Measurements from ENCODE around the gene RASSF4.

The RASSF4 gene

DNA sequence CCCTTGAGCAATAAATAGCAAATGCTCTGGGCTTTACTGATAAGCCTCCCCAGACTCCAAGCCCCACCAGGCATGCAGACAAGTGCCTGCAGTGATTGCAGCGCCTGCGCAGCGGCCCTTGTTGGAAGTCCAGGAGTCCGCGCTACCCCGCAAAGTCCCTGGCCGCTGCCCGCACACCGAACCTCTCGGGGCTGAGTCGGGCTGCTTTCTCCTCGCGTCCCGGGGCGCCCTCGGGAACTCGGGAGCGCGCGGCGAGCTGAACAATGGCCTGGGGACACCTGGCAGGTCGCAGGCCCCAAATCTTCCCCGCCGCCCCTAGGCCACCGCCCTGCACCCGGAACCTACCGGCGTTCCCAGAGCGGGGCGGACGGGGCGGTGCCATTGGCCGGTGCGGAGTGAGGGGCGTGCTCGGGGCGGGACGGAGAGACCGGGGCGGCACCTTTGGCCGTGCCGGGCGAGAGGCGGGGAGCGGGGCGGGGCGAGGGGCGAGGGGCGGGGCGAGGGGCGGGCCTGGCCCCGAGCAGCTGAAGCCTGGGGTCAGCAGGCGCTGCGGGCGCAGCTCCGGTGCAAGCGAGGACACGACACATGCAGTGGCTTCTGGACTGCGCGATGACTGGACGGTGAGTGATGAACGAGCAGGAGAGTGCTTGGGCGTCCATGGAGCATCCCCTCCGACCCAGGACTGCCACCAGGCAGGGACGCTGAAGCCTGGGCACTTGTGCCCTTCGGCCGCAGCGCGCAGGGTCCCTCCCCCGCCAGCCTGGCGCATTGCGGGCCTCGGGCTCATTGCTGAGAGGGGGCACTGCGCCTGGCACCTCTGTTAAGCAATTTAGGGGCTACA is at the start of gene RASSF4:
Gene RASSF4 (plus strand): TSS at position 556 of the 841 bp plus-strand sequence. CDS start 10,401 bp downstream, outside the sequence.
- DNase-seq: peak; percentile 93

- no peak for DNase-seq
Measured at GRCh38 chr10:44909910-44910309, 49.7 kb upstream of the RASSF4 start.

DNA sequence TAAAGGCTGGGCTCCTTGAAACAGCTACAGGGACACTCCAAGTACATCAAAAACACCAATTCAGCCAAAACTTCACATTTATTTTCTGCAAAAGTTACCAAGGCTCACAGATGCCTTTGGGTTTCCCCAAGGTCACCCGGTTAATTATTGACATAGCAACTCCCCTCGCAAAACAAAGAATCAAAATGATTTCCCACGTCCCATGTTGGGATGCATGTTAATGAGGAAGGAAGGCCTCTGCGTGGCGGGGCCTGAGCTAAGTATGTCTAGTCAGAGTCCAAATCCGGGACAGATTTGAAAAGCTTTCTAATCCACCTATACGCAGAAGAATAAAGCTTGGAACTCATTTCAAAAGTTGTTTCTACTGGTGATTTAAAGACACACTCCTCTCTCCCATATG is 49.0 kb upstream of the RASSF4 start:
- no peak for DNase-seq

DNA sequence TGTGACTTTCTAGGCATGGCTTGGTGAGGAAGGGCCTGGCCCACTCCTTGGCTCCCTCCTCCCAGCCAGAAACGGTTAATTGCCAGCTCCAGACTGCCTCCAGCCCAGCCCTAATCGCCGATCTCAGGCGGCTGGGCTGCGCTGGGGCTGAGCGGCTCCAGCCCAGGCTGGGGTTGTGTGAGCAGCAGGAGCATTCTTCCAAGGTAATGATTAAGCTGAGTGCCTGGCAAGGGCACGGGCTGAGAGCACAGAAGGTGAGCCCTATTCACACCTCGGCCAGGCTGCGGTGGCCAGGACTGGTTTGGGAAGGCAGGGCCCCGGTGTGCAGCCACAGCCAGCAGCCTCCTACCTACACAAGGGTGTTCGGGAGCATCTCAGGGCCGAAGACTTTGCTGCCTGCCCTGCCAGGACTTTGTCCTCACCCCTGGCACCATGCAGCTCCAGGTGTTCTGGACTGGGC is 48.5 kb upstream of the RASSF4 start, which contains the start of gene TMEM72:
Gene TMEM72 (plus strand): TSS at position 257 of the 460 bp plus-strand sequence. CDS start 176 bp downstream, at position 433.
- peak; percentile 51 for DNase-seq

- DNase-seq: no peak
Measured at GRCh38 chr10:44911951-44912350, 47.7 kb upstream of the RASSF4 start.

GRCh38 chr10:44913350-44914081 is 46.1 kb upstream of the RASSF4 start:
- no peak for DNase-seq

DNA sequence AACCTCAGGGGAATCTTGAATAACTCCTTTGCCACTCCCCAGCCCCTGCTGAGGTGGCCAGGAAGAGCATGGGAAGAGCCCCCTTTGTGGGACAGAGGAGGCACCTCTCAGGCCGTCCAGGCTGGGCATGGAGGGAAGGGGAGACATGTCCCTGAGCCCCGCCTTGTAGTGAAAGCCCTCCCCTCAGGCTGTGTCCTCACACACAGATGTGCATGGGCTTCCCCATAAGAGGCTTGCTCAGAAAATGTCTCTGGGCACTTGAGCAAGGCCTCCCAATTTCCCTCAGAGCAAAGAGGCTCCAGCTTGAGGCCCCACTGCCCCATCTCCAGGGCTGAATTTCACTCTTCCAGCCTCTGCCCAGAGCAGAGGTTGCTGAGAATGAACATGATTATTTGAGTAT is 44.7 kb upstream of the RASSF4 start:
- DNase-seq: no peak

DNA sequence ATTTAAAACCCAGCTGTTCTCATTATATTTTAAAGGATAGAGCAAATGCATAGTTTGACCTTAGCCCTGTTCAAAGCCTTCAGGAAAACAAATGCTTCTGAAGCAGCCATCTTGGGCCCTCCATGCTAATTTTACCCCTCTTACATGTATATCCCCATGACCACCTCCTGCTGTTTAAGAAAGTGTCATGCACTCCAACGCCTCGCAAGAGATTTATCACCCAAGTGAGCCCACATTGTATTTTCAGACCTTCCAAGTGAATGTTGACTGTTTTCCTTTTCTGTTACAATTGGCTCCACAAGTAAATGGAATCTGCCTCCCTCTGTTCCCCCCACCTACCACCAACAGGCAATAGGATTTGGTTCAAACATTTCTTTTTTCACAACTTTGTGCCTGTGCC is 43.2 kb upstream of the RASSF4 start:
- no peak for DNase-seq

DNA sequence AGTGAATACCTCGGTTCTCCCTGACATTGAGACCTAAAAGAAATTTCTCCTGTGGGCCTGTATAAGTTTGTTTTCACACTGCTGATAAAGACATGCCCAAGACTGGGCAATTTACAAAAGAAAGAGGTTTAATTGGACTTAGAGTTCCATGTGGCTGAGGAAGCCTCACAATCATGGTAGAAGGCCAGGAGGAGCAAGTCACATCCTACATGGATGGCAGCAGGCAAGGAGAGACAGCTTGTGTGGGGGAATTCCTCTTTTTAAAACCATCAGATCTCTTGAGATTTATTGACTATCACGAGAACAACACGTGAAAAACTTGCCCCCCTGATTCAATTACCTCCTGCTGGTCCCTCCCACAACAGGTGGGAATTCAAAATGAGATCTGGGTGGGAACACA is 41.8 kb upstream of the RASSF4 start:
- no peak for DNase-seq

DNA sequence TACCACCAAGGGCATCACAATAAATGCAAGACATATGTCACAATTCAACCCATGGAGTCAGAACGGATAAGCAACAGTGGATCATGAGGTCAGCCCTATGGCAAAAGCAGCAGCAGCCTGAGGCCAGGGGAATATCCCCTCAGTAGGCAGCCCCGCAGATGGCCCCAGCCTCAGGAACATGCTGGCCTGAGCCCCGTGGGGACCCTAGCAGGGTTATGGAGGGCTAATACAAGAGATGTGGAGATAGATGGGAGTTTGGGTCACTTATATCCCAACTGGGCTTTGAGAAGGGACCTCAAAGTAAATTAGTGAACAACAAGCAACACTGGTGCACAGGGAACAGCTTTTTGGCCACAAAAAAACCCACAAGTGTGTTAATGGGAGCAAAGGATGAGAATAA is 39.4 kb upstream of the RASSF4 start:
- no peak for DNase-seq

DNA sequence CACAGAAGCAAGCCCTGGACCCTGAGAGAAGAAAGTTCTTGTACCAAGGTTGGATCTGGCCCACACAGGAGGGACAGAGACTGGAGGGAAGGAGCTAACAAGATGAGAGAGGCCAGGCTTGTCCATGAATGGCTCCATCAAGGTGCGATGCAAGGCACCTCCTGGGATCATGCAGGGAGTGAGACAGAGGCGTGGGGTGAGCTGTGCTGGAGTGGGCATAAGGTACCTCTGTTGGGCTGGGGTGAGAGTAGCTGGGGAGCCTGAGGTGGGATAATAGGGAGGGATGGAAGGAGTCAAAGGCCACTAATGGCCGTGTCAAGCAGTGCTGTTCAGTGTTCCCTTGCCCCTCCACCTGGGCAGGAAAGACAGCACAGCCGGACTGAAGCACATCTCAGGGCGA is 38.5 kb upstream of the RASSF4 start:
- no peak for DNase-seq

GRCh38 chr10:44921506-44921905 is 38.1 kb upstream of the RASSF4 start:
- DNase-seq: no peak

DNA sequence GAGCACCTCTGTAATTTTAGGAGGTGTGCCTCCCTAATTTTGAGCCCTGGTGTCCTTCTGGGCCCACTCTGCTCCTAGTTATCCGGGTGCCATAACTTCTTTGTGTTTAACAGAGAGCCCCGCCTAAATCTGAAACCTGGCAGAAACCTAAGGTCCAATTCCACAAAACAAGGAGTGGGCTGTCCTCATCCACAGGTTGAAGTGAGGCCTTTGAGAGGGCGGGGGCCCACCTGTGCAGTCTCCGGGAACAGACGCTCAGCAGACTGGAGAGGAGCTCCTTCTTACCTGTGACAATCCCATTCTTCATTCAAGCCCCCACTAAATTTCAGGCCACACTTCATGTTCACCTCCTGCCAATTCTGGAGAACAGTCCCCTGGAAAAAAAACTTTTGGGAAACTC is 37.6 kb upstream of the RASSF4 start:
- no peak for DNase-seq

DNA sequence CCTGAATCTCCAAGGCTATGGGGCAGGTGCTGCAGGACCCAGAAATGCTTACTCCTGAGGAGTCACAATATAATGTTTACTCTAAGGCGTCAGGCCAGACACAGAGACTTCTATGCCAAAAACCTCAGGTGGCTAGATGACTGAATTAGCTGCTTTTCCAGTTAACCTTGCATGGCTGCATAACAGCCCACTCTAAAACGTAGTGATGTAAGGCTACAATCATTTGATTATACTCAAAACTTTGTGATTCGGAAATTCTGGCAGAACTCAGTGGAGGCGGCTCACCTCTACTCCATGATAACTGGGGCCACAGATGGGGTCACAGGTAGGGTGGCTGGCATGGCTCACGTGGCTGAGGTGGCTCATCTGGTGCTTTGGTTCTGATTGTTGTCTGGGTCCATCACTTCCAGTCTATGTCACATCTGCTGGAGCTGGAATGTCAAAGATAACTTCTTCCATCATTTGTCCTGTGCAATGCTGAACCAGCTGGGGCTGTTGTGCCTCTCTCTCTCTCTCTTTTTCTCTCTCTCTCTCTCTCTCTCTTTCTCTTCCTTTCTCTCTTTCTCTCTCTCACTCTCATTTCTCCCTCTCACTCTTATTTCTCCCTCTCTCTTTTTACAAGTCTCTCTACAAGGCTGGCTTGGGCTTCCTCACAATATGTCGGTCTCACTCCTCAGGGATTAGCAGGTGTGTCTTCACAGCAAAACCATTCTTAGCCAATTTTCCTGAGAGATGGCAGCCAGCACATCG is 36.6 kb upstream of the RASSF4 start:
- DNase-seq: no peak

GRCh38 chr10:44923611-44924010 is 36.0 kb upstream of the RASSF4 start:
- no peak for DNase-seq

DNA sequence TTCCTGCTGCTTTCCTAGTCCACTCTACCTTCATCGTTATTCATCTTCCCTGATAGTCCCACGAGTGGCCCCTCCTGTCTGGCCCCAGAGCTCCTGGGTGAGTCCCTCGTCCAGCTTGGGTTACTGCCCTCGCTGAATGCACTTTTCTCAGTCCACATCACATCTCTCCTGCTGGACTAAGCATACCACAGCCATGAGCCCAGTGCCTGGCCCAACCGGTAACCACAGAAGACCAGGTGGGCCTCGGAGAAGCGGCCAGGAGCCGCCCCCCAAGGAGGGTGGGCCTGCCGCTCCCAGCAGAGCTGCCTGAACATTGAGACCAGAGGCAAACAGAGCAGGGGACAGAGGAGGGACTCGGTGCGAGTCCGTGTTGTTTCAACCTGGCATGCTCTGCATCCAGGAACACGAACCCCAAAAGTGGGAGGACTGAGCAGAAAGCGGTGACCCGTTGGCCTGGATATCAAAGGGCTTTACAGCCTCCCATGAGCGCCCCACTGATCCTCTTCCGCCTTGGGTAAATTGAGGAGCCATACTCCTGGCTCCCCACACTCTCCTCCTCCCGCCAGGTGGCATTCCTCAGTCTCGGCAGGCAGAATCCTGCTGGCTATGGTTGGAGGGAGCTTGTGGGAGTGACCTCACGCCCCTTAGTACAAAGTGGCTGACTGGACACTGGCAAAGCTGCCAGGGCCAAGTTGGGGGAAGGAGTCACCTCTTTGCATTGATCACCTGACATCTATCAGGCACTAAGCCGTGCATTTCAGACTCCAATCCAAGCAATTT is 35.2 kb upstream of the RASSF4 start:
- no peak for DNase-seq

DNA sequence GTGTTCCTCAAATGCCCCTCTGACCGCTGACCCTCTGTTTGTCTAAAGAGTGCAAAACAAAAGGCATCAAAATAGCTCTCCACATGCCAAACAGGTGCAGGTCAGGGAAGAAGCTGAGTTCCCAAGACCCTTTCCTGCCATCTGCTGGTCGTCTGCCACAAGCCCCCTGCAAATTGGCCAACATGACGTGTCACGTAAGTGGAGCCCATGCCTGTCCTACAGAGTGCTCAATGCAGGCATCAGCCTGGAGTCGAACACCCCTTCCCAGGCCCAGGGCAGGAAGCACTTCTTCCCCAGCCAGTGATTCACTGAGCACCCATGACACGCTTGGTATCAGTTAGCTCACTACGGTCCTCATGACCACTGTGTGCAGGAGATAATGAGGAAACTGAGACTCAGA is 34.4 kb upstream of the RASSF4 start:
- DNase-seq: peak; percentile 62

DNA sequence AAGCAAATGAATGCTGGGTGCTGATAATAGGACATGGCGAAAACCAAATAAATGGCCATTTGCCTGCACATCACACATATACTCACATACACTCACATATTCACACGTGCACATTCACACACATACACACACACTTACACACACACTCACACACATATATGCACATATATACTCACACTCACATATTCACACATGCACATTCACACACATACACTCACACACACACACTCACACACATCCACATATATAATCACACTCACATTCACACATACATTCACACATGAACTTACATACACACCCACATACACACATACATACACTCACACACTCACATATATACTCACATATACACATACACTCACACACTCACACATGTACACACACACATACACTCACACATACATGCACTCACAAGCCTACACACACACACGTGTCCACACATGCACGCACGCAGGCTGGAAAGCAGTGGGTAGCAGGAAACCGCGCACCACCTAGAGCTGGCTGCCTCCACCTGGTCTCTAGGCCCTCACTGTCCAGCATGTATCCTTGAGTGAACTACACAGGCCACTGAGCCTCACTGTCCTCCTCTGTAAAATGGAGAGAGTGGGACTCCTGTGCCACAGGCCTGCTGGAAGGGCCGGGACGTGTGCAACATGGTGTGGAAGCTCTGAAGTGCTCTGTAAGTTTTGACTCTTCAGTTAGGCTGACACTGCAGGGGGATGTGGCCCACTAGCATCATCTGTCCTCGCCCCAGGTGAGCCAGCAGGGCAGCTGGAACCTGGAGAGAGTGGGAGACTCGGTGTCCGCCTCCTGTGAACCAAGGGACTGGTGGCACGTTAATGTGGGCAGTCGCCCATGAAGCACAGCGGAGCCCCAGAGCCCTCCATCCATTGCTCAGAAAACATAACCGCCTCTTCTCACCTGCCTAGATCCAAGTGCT is 33.5 kb upstream of the RASSF4 start:
- DNase-seq: peak; percentile 10

DNA sequence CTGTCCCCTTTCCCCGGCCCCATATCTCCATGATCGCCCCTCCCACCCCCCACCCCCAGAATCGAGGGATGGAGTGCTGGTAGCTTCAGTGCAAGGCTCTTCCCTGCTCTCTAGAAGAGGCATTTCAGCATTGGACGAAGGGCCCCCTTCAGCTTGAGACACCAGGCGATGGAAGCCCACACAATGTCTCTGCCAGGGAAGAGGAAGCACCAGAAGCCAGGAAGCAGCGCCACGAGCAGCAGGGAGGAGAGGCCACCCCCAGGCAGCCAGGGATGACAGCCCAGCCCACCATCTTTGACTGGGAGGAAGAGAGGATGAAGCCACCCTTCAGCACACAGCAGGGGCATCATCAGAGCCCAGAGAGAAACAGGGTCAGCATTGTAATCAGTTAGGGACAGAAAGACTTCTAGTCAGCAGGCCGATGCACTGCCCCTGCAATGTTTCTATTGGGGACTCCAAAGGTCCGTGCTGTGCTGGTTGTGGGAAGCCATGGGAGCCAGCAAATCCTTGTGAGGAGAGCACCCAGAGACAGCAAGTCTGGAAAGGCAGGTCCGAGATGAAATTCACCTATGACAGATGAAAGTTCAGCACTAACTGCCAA is 32.8 kb upstream of the RASSF4 start:
- DNase-seq: no peak

DNA sequence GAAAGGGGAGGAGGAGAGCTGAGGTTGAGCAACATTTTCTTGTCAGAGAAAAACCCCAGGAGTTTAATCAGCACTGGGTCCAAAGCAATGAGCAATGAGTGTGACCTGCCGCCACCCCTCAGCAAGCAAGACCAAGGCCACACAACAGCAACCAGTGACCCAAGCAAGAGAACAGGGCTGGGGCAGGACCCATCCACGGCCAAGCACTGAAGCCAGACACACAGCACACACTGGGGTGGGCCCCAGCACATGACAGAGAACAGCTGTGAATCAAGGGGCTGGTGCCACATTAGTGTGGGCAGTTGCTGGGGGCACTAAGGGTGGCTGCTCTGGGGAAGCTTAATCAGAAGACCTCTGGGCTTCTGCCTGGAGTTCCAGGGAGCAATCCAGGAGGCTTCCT is 32.2 kb upstream of the RASSF4 start:
- DNase-seq: no peak

GRCh38 chr10:44928462-44928861 is 31.1 kb upstream of the RASSF4 start:
- DNase-seq: no peak
